ENCODE data around the gene LHX4. TPM values are rescaled to one million over a fixed set of nuclear protein-coding genes. Genes with fewer than 3 reads are reported as not detected.

Gene LHX4
- total RNA-seq, 2 donors from 2014 or later: not detected

DNA sequence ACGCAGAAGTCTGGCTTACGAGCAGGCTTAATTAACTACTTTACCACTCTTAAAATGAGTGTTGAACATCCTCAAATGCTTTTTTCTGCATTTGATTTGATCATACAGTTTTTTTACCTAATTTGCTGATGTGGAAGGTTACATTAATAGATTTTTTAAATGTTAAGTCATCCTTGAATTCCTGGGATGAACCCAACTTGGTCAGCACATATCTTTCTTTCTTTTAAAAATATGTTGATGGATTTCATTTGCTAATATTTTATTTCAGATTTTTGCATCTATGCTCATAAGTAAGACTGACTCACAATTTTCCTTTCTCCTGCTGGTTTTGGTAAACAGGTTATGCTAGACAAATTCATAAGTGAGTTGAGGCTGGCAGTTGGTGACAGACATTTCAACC, 82.9 kb downstream of the LHX4 start:
- intact Hi-C loops (cut with DNase I): loop anchor here in 1 of 2 donors (10.0 kb wide), 1 partner anchor 1112 kb away; no protein-coding TSS in a partner anchor
- no peak for DNase-seq (ENCODE audit: low spot score)

- no peak for DNase-seq (ENCODE audit: low spot score)
- intact Hi-C loops (cut with DNase I): no loop called here
Observed at GRCh38 chr1:180327089-180327488, 97.0 kb downstream of the LHX4 start.

Other genes with a start within 250 kb of the LHX4 start
- gene QSOX1, start 75.4 kb upstream of the LHX4 start, total RNA-seq: 100 to 1,000 TPM in 1 of 2 donors, 10 to 100 TPM in 1; 80.3 to 104 TPM

Measured in posterior vena cava (tissue), 2 donors.